Epithelial cell of proximal tubule (primary cell): ENCODE data around the gene PAK5. TPM values are rescaled to one million over a fixed set of nuclear protein-coding genes. Genes with fewer than 3 reads are reported as not detected.

Experiments used
- DNase-seq: peaks from one replicate; pipeline ENCODE4 v3.0.0-alpha.2; 2011; ENCODE audit warnings: low read depth
- H3K4me3 ChIP-seq: 2 replicates; pipeline ENCODE4 v1.5.1; 2011; ENCODE audit warnings: low read depth, mild to moderate bottlenecking, low read length
- CTCF ChIP-seq: conservative IDR thresholded peaks from 2 replicates; pipeline ENCODE4 v1.5.1; 2012; ENCODE audit warnings: low read depth, mild to moderate bottlenecking, low read length
- total RNA-seq: library from RNA; depleted of rRNA; stranded (reverse); fragments of >200 nt; gene quantifications from 2 replicates; pipeline ENCODE4 v1.2.3, GENCODE V29; 2015

PAK5 gene
- total RNA-seq, 1 donor from 2014 or later = not detected

GRCh38 chr20:9867196-9867980 is 28.5 kb upstream of the PAK5 start:
- no peak overlapping the region for H3K4me3 ChIP-seq
- TF ChIP-seq CTCF = no peak
- no peak for DNase-seq

- H3K4me3 ChIP-seq = no peak overlapping the region
- no peak for TF ChIP-seq CTCF
- no peak for DNase-seq
Observed at GRCh38 chr20:9852566-9852965, 13.7 kb upstream of the PAK5 start.

- no peak for TF ChIP-seq CTCF
- no peak for DNase-seq
- no peak overlapping the region for H3K4me3 ChIP-seq
Observed at GRCh38 chr20:9839626-9840025, 750 bp upstream of the PAK5 start.

GRCh38 chr20:9838035-9838377 is 870 bp downstream of the PAK5 start:
- no peak for DNase-seq
- TF ChIP-seq CTCF = no peak
- no peak overlapping the region for H3K4me3 ChIP-seq

GRCh38 chr20:9837634-9838033 is 1.2 kb downstream of the PAK5 start:
- DNase-seq = no peak
- no peak overlapping the region for H3K4me3 ChIP-seq
- no peak for TF ChIP-seq CTCF

- TF ChIP-seq CTCF = no peak
- no peak for DNase-seq
- no peak overlapping the region for H3K4me3 ChIP-seq
Observed at GRCh38 chr20:9835302-9835701, 3.6 kb downstream of the PAK5 start.

- no peak for TF ChIP-seq CTCF
- DNase-seq = no peak
Observed at GRCh38 chr20:9831032-9831431, 7.8 kb downstream of the PAK5 start.

More at GRCh38 chr20:9831032-9831431, 7.8 kb downstream of the PAK5 start:
- H3K4me3 ChIP-seq = no peak overlapping the region
